MM.1S (cell line): ENCODE measurements around the gene CUL2.

ENCODE experiments used
- EZH2 ChIP-seq: fragments of 300-600 bp; sonication (generic); optimal IDR thresholded peaks from 2 replicates; pipeline ENCODE3; 2017; ENCODE audit warnings: low read depth, mild to moderate bottlenecking, antibody characterized with exemption, low read length, mixed read lengths
- EZH2phosphoT487 ChIP-seq: fragments of 300-600 bp; sonication (generic); IDR thresholded peaks from 2 replicates; pipeline ENCODE4 v1.6.1; 2018; ENCODE audit warnings: antibody characterized with exemption, low read length
- TF ChIP-seq, protein P1 (sequence below): fragments of 300-600 bp; sonication (generic); IDR thresholded peaks from 2 replicates; pipeline ENCODE4 v1.5.1; 2016; ENCODE audit warnings: antibody characterized with exemption, low read length, mixed read lengths

DNA sequence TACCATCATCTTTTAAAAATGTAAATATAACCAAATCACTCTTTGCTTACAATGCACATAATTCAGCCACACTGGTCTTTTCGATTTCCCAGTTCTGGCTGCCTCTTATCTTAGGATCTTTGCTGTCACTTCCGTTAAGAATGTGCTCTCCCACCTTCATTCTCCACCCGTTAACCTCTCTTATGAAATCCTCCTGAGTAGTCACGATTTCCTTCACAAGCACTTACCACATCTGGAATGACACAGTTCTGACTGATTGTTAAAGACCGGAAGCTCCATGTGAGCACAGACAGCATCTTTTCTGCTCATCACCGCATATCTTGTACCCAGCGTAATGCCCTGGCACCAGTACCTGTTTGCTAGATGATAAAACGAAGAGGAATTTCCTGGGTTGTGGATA, 84.3 kb downstream of the CUL2 start:
- TF ChIP-seq EZH2 (no peak), EZH2phosphoT487 (no peak)
- TF ChIP-seq, protein P1, sequence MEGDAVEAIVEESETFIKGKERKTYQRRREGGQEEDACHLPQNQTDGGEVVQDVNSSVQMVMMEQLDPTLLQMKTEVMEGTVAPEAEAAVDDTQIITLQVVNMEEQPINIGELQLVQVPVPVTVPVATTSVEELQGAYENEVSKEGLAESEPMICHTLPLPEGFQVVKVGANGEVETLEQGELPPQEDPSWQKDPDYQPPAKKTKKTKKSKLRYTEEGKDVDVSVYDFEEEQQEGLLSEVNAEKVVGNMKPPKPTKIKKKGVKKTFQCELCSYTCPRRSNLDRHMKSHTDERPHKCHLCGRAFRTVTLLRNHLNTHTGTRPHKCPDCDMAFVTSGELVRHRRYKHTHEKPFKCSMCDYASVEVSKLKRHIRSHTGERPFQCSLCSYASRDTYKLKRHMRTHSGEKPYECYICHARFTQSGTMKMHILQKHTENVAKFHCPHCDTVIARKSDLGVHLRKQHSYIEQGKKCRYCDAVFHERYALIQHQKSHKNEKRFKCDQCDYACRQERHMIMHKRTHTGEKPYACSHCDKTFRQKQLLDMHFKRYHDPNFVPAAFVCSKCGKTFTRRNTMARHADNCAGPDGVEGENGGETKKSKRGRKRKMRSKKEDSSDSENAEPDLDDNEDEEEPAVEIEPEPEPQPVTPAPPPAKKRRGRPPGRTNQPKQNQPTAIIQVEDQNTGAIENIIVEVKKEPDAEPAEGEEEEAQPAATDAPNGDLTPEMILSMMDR = no peak
